ENCODE measurements around the gene DOK5. TPM values are rescaled to one million over a fixed set of nuclear protein-coding genes. Genes with fewer than 3 reads are reported as not detected.

Gene DOK5
- total RNA-seq, 1 donor from 2014 or later = 3.3 TPM

- Mint-ChIP-seq H3K4me3 (no peak overlapping the region), H3K4me1 (peaks cover 4% of the 10 kb centered on the region), H3K27me3 (ENCODE audit: low read depth) (no peaks in the 10 kb centered on the region), H3K27ac (no peak overlapping the region), H3K9me3 (no peaks in the 10 kb centered on the region), H3K36me3 (no peaks in the 10 kb centered on the region)
- DNase-seq (ENCODE audit: low spot score in 2 of 2, unreplicated experiment in 2 of 2) = no peak
- TF ChIP-seq, protein P1, sequence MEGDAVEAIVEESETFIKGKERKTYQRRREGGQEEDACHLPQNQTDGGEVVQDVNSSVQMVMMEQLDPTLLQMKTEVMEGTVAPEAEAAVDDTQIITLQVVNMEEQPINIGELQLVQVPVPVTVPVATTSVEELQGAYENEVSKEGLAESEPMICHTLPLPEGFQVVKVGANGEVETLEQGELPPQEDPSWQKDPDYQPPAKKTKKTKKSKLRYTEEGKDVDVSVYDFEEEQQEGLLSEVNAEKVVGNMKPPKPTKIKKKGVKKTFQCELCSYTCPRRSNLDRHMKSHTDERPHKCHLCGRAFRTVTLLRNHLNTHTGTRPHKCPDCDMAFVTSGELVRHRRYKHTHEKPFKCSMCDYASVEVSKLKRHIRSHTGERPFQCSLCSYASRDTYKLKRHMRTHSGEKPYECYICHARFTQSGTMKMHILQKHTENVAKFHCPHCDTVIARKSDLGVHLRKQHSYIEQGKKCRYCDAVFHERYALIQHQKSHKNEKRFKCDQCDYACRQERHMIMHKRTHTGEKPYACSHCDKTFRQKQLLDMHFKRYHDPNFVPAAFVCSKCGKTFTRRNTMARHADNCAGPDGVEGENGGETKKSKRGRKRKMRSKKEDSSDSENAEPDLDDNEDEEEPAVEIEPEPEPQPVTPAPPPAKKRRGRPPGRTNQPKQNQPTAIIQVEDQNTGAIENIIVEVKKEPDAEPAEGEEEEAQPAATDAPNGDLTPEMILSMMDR (IDR thresholded peaks at IDR 0.05; ENCODE audit: unreplicated experiment) = no peak
Observed at GRCh38 chr20:54645445-54646155, 170.2 kb downstream of the DOK5 start.

- H3K36me3 Mint-ChIP-seq = no peaks in the 10 kb centered on the region
- no peak for DNase-seq (ENCODE audit: low spot score in 2 of 2, unreplicated experiment in 2 of 2)
- no peaks in the 10 kb centered on the region for H3K9me3 Mint-ChIP-seq
- H3K4me3 Mint-ChIP-seq = no peak overlapping the region
- H3K4me1 Mint-ChIP-seq = peaks cover 5% of the 10 kb centered on the region
- no peaks in the 10 kb centered on the region for H3K27me3 Mint-ChIP-seq (ENCODE audit: low read depth)
- TF ChIP-seq, protein P1 (IDR thresholded peaks at IDR 0.05; ENCODE audit: unreplicated experiment) = no peak
- no peak overlapping the region for H3K27ac Mint-ChIP-seq
Observed at GRCh38 chr20:54646156-54646517, 170.7 kb downstream of the DOK5 start.

DNA sequence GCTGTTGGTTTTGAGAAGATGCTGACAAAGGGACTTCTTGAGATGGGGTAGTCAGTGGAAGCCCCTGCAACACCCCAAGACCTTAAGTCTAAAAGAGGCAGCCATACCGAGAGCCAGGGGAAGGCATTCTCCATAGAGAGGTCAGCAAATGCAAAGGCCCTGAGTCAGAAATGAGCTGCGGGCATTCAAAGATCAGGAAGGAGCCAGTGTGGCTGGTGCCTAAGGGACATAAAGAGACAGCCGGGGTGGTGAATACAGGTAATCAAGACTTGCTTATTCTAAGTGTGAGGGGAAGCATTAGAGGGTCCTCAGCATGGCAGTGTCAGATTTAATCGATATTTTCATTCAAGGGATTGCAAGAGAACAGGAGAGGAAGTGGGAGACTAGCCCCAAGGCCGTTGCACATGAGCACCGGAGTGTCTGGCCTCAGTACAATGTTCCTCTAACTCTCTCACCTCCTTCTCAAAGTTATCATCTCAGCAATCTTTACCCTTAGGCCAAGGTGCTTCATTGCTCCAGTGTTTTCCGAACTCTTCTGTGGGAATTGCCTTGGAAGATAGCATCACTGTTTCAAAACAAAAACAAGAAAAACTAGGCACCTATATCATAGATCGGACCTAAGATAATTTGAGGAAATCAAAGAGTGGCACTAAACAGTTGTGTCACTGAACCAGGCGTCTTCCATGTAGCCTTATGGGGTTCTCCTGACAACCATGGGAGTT, 173.2 kb downstream of the DOK5 start:
- H3K9me3 Mint-ChIP-seq = no peaks in the 10 kb centered on the region
- peaks cover 12% of the 10 kb centered on the region for H3K4me1 Mint-ChIP-seq
- TF ChIP-seq, protein P1 (IDR thresholded peaks at IDR 0.05; ENCODE audit: unreplicated experiment) = no peak
- H3K27me3 Mint-ChIP-seq (ENCODE audit: low read depth) = no peaks in the 10 kb centered on the region
- H3K36me3 Mint-ChIP-seq = no peaks in the 10 kb centered on the region
- no peak overlapping the region for H3K27ac Mint-ChIP-seq
- H3K4me3 Mint-ChIP-seq = no peak overlapping the region
- no peak for DNase-seq (ENCODE audit: low spot score in 2 of 2, unreplicated experiment in 2 of 2)

GRCh38 chr20:54649511-54649962, 174.1 kb downstream of the DOK5 start:
- H3K4me3 Mint-ChIP-seq = no peak overlapping the region
- peak; percentile 65 to 87 for DNase-seq (ENCODE audit: low spot score in 2 of 2, unreplicated experiment in 2 of 2)
- no peaks in the 10 kb centered on the region for H3K36me3 Mint-ChIP-seq
- H3K27ac Mint-ChIP-seq = no peak overlapping the region
- H3K9me3 Mint-ChIP-seq = no peaks in the 10 kb centered on the region
- peaks cover 19% of the 10 kb centered on the region for H3K4me1 Mint-ChIP-seq
- TF ChIP-seq, protein P1 (IDR thresholded peaks at IDR 0.05; ENCODE audit: unreplicated experiment) = peak; percentile 82
- no peaks in the 10 kb centered on the region for H3K27me3 Mint-ChIP-seq (ENCODE audit: low read depth)

DNA sequence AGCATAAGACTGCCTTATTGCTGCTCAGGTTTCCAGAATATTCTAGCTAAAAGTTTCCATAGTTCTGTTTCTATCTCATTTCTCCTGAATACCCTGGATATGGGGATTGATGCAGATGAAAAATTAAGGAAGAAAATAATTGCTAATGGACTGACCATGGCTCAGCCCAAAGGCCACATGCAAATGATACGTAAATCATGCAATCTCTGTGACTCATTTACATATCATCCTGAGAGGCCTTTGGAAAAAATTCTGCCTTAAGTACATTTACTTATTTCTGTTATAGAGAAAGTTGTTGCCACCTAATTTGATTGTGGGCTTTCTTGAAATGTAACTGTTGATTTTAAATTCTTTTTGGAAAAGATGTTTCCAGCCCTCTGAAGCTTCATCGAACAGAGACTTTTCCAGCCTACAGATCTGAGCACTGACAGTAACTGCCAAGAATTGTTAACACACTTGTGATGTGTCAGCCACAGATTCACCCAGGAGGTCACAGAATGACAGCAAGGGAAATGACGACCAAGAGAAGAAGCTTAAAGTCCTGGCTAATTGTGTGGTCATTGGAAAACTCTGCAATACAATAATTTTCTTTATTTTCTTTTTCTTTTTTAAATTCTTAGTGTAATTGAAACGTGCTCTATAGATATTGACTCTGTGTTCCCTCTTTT, 174.8 kb downstream of the DOK5 start:
- H3K4me1 Mint-ChIP-seq = peaks cover 23% of the 10 kb centered on the region
- no peak overlapping the region for H3K4me3 Mint-ChIP-seq
- TF ChIP-seq, protein P1 (IDR thresholded peaks at IDR 0.05; ENCODE audit: unreplicated experiment) = no peak
- H3K9me3 Mint-ChIP-seq = no peaks in the 10 kb centered on the region
- no peaks in the 10 kb centered on the region for H3K27me3 Mint-ChIP-seq (ENCODE audit: low read depth)
- no peaks in the 10 kb centered on the region for H3K36me3 Mint-ChIP-seq
- DNase-seq (ENCODE audit: low spot score in 2 of 2, unreplicated experiment in 2 of 2) = no peak
- no peak overlapping the region for H3K27ac Mint-ChIP-seq
